Gastrocnemius medialis (tissue), 4 donors: Measurements from ENCODE around the gene SSU72.
"Not testable (repeated sequence)": the region's sequence is repeated elsewhere in the genome, so short reads cannot be mapped to it uniquely, and the experiment has no call there.

Source experiments
- POLR2A ChIP-seq, 2 donors: fragments of 450-650 bp; IDR thresholded peaks; one replicate each; pipeline ENCODE4 v1.6.1; 2017; ENCODE audit warnings: antibody characterized with exemption in 2 of 2, mild to moderate bottlenecking in 2 of 2, moderate library complexity in 2 of 2
- TF ChIP-seq, protein P1 (sequence below), 5 experiments: fragments of 450-650 bp in 3 of 5; fragments of 200-600 bp in 2 of 5; sonication (generic) in 2 of 5; IDR thresholded peaks in 4 of 5; conservative IDR thresholded peaks in 1 of 5; 1 replicate in 4 of 5; 2 replicates in 1 of 5; pipeline ENCODE4 v1.5.1; 2016 to 2019; ENCODE audit warnings: antibody characterized with exemption in 5 of 5, mild to moderate bottlenecking in 3 of 5, moderate library complexity in 3 of 5

DNA sequence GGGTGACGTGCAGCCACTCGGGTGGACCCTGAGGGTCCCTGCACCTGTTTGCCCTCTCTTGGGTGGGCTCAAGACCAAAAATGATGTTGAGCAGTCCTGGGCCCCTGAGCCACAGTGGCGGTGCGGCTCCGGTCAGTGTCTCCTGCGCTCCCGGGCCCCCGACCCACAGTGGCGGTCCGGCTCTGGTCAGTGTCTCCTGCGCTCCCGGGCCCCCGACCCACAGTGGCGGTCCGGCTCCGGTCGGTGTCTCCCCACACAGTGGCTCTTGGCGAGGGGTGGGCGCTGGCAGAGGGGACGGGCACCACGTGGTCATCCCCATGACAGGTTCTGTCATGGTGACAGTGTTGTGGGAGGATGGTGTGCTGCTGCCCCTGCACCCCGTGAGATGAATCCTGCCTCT is 80.4 kb downstream of the SSU72 start:
- TF ChIP-seq, protein P1, sequence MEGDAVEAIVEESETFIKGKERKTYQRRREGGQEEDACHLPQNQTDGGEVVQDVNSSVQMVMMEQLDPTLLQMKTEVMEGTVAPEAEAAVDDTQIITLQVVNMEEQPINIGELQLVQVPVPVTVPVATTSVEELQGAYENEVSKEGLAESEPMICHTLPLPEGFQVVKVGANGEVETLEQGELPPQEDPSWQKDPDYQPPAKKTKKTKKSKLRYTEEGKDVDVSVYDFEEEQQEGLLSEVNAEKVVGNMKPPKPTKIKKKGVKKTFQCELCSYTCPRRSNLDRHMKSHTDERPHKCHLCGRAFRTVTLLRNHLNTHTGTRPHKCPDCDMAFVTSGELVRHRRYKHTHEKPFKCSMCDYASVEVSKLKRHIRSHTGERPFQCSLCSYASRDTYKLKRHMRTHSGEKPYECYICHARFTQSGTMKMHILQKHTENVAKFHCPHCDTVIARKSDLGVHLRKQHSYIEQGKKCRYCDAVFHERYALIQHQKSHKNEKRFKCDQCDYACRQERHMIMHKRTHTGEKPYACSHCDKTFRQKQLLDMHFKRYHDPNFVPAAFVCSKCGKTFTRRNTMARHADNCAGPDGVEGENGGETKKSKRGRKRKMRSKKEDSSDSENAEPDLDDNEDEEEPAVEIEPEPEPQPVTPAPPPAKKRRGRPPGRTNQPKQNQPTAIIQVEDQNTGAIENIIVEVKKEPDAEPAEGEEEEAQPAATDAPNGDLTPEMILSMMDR (IDR thresholded peaks at IDR 0.05 in 4 of 5, conservative IDR thresholded peaks at IDR 0.05 in 1 of 5), result not testable (repeated sequence)
- TF ChIP-seq POLR2A (IDR thresholded peaks at IDR 0.05), result not testable (repeated sequence)
